Measurements from ENCODE around the gene PHAX.
"Not testable (repeated sequence)": the region's sequence is repeated elsewhere in the genome, so short reads cannot be mapped to it uniquely, and the experiment has no call there.

PHAX gene

GRCh38 chr5:126659805-126660482 lies 59.2 kb downstream of the PHAX start:
- no peak for DNase-seq

GRCh38 chr5:126664586-126664985 lies 63.8 kb downstream of the PHAX start:
- DNase-seq = no peak

DNA sequence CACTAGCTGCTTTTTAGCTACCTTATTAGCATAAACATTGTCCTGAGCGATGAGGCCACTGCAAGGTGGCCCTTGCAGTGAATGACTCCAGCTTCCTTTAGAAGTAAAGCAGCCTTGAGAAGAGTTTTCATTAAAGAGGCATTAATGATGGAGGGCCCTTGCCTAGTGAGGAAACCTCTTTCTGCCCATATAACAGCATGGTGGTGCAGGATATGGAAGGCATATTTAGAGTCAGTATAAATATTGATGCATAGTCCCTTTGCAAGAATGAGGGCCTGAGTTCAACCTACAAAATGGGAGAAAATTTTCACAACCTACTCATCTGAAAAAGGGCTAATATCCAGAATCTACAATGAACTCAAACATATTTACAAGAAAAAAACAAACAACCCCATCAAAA lies 69.4 kb downstream of the PHAX start:
- not testable (repeated sequence) for DNase-seq

DNA sequence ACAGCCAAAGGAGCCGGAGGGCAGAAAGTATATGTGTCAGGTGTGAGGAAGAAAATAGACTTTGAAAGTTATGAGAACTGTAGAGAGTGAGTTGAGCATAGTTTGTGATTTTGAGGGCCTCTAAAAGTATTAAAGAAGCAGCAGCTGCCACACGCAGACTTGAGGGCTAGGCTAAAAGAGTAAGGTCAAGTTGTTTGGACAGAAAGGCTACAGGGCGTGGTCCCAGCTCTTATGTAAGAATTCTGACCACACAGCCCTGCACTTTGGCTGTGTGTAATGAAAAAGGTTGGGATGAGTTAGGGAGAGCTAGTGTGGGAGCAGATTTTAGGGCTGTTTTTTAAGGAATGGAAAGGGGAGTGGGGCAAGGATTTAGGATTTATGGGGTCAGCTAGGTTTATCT lies 70.9 kb downstream of the PHAX start:
- DNase-seq = not testable (repeated sequence)

DNA sequence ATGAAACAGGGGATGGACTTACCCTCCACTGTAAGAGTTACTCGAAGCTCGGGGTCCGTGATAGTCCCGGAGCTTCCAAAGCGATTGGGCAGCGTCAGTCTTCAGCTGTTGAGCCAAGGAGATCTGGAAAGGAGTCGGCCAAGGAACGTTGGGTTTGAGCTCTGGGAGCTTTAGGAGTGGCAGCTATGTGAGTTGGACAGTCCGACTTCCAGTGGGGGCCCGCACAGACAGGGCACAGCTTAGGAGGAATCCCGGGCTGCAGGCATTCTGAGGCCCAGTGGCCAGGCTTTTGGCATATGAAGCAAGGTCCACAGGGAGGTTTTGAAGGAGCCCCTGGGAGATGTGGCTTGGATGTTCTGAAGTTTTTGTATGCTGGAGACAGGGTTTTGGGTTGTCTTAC lies 72.7 kb downstream of the PHAX start:
- no peak for DNase-seq

GRCh38 chr5:126674145-126674544 lies 73.4 kb downstream of the PHAX start:
- no peak for DNase-seq

GRCh38 chr5:126675338-126675737 lies 74.6 kb downstream of the PHAX start:
- DNase-seq = no peak

- no peak for DNase-seq
Measured at GRCh38 chr5:126676195-126676624, 75.5 kb downstream of the PHAX start.

All from NCI-H1436 treated with DMSO at 0.1 percent for 48 hours (cell line).